Measurements from ENCODE around the gene PPP1R16B.

The PPP1R16B gene

DNA sequence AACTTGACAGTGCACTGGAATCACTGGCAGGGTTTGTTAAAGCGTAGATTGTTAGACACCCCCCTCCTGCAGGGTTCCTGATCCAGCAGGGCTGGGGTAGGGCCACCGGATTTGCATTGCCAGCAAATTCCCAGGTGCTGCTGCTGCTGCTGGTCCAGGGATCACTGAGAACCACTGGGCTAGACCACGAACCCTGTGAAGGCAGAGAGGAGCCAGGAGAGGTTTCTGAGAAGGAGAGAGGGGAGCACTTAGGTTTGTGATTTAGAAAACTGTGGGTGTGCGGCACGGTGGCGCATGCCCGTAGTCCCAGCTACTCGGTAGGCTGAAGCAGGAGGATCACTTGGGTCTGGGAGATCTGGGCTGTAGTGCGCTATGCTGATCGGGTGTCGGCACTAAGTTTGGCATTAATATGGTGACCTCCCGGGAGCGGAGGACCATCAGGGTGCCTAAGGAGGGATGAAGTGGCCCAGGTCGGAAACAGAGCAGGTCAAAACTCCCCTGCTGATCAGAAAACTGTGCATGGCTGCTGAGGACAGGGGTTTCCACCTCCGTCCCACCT lies 67.1 kb downstream of the PPP1R16B start:
- H2AK5ac ChIP-seq (ENCODE audit: low read length, severe bottlenecking), result no peak overlapping the region
- H3K4me1 ChIP-seq (ENCODE audit: control insufficient read depth, insufficient read depth, low read depth, low read length), result no peaks in the 10 kb centered on the region
- H3K4me3 ChIP-seq (ENCODE audit: insufficient read depth in 1 of 2, low read depth in 1 of 2, low read length in 2 of 2), result no peak overlapping the region
- 89% methylated on average over 15 of the region's 15 CpGs for WGBS
- H4K8ac ChIP-seq (ENCODE audit: low read length), result no peak overlapping the region
- no peaks in the 10 kb centered on the region for H3K79me1 ChIP-seq (replicated peaks; ENCODE audit: low read length, poor library complexity, severe bottlenecking)
- no peak for DNase-seq
- H2BK15ac ChIP-seq (ENCODE audit: low read depth, poor library complexity, severe bottlenecking), result no peak overlapping the region
- H3K18ac ChIP-seq (ENCODE audit: low read depth in 1 of 2, low read length in 2 of 2), result no peak overlapping the region
- H3K9me3 ChIP-seq (ENCODE audit: control insufficient read depth, low read length), result peaks cover under 1% of the 10 kb centered on the region
- no peak overlapping the region for H2AFZ ChIP-seq (ENCODE audit: low read depth, low read length)
- no peak overlapping the region for H2BK5ac ChIP-seq (ENCODE audit: low read depth, low read length, poor library complexity, severe bottlenecking)
- H2BK12ac ChIP-seq (ENCODE audit: low read length in 2 of 2), result no peak overlapping the region
- H3K27me3 ChIP-seq (ENCODE audit: control insufficient read depth in 1 of 2, insufficient read depth in 1 of 2, low read length in 2 of 2), result peaks cover 48 to 54% of the 10 kb centered on the region in 2 experiments
- H3K9ac ChIP-seq (ENCODE audit: low read length), result no peak overlapping the region
- no peak overlapping the region for H3K27ac ChIP-seq (ENCODE audit: low read length, poor library complexity, severe bottlenecking)
- H3K4me2 ChIP-seq (ENCODE audit: low read length, poor library complexity, severe bottlenecking), result no peak overlapping the region
- H3K36me3 ChIP-seq (ENCODE audit: control insufficient read depth in 1 of 2, insufficient read depth in 2 of 2, low read depth in 1 of 2, low read length in 2 of 2), result no peaks in the 10 kb centered on the region
- H3K23ac ChIP-seq (ENCODE audit: low read length in 2 of 2), result no peak overlapping the region
- no peak overlapping the region for H4K91ac ChIP-seq (ENCODE audit: low read length)
- H3K4ac ChIP-seq (ENCODE audit: low read depth in 1 of 2, low read length in 2 of 2), result no peak overlapping the region
- no peak overlapping the region for H3K14ac ChIP-seq (ENCODE audit: low read length in 2 of 2)
- H2BK120ac ChIP-seq (ENCODE audit: low read depth, low read length), result no peak overlapping the region

DNA sequence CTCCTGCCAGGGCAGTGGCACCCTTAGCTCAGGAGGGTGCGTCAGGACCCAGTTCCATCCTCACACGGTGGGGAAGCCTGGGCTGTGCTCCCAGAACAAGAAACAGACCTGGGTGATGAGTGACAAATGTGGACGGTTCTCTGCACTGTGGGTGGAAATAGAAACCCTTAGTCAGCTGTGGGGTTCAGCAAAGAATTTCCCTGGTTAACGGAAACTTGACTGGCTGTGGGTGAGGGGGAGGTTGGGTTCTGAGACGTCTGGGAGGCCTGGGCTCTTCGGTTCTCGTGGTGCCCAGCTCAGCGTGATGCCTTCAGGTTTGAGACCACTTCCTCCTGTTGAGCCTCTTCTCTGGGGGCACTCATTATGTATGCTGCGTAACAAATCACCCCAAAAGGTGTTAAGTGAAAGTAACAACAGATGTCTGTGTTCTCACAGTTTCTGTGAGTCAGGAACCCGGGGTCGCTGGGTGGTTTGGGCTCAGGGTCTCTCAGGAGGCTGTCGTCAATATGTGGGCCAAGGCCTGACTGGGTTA lies 67.6 kb downstream of the PPP1R16B start:
- no peak overlapping the region for H3K4me3 ChIP-seq (ENCODE audit: insufficient read depth in 1 of 2, low read depth in 1 of 2, low read length in 2 of 2)
- peaks cover 48 to 53% of the 10 kb centered on the region in 2 experiments for H3K27me3 ChIP-seq (ENCODE audit: control insufficient read depth in 1 of 2, insufficient read depth in 1 of 2, low read length in 2 of 2)
- no peak overlapping the region for H4K8ac ChIP-seq (ENCODE audit: low read length)
- no peak overlapping the region for H3K4me2 ChIP-seq (ENCODE audit: low read length, poor library complexity, severe bottlenecking)
- H3K79me1 ChIP-seq (replicated peaks; ENCODE audit: low read length, poor library complexity, severe bottlenecking), result no peaks in the 10 kb centered on the region
- H2BK15ac ChIP-seq (ENCODE audit: low read depth, poor library complexity, severe bottlenecking), result no peak overlapping the region
- H2BK5ac ChIP-seq (ENCODE audit: low read depth, low read length, poor library complexity, severe bottlenecking), result no peak overlapping the region
- H3K18ac ChIP-seq (ENCODE audit: low read depth in 1 of 2, low read length in 2 of 2), result no peak overlapping the region
- H3K27ac ChIP-seq (ENCODE audit: low read length, poor library complexity, severe bottlenecking), result no peak overlapping the region
- H3K14ac ChIP-seq (ENCODE audit: low read length in 2 of 2), result no peak overlapping the region
- WGBS, result 77% methylated on average over 12 of the region's 12 CpGs
- peaks cover 6% of the 10 kb centered on the region for H3K9me3 ChIP-seq (ENCODE audit: control insufficient read depth, low read length)
- no peak for DNase-seq
- H3K9ac ChIP-seq (ENCODE audit: low read length), result no peak overlapping the region
- no peak overlapping the region for H3K4ac ChIP-seq (ENCODE audit: low read depth in 1 of 2, low read length in 2 of 2)
- no peaks in the 10 kb centered on the region for H3K36me3 ChIP-seq (ENCODE audit: control insufficient read depth in 1 of 2, insufficient read depth in 2 of 2, low read depth in 1 of 2, low read length in 2 of 2)
- no peak overlapping the region for H2BK12ac ChIP-seq (ENCODE audit: low read length in 2 of 2)
- no peak overlapping the region for H2BK120ac ChIP-seq (ENCODE audit: low read depth, low read length)
- no peak overlapping the region for H3K23ac ChIP-seq (ENCODE audit: low read length in 2 of 2)
- no peak overlapping the region for H4K91ac ChIP-seq (ENCODE audit: low read length)
- H2AK5ac ChIP-seq (ENCODE audit: low read length, severe bottlenecking), result no peak overlapping the region
- no peaks in the 10 kb centered on the region for H3K4me1 ChIP-seq (ENCODE audit: control insufficient read depth, insufficient read depth, low read depth, low read length)
- H2AFZ ChIP-seq (ENCODE audit: low read depth, low read length), result no peak overlapping the region

DNA sequence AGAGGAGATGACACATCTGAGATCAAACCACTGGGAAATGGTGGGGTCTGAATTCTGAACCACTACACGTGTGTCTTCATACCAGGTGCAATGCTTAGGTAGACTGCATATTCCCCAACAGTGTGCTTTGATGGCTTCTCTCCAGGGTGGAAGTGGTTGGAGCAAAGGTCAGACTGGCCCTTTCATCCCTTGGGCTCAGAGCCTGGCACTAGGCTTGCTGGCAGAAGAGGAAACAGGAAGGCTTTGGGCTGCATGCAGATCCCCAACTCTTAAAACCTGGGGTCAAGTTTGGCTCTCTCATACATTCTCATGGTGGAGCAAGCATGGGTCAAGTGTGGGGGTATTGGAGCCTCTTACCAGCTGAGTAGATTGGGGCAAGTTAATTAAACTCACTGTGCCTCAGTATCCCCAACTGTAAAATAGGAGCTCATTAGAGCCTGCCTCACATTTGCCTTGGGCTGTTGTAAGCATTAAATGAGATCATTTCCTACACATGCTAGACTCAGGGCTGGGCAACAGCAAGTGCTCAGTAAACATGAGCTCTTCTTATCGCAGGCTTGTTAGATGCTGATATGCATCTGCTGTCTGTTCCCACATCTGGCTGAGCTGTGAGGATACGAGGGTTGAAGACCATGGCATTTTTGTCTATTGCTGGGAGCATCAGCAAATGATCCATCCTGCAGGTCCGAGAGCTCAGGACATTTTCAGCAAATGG lies 69.1 kb downstream of the PPP1R16B start:
- Histone ChIP-seq H3K36me3 (ENCODE audit: control insufficient read depth in 1 of 2, insufficient read depth in 2 of 2, low read depth in 1 of 2, low read length in 2 of 2) (no peaks in the 10 kb centered on the region), H3K4me2 (ENCODE audit: low read length, poor library complexity, severe bottlenecking) (no peak overlapping the region), H2BK5ac (ENCODE audit: low read depth, low read length, poor library complexity, severe bottlenecking) (no peak overlapping the region), H2BK12ac (ENCODE audit: low read length in 2 of 2) (no peak overlapping the region), H3K23ac (ENCODE audit: low read length in 2 of 2) (no peak overlapping the region), H3K27ac (ENCODE audit: low read length, poor library complexity, severe bottlenecking) (no peak overlapping the region), H3K18ac (ENCODE audit: low read depth in 1 of 2, low read length in 2 of 2) (no peak overlapping the region), H4K91ac (ENCODE audit: low read length) (no peak overlapping the region), H3K4me3 (ENCODE audit: insufficient read depth in 1 of 2, low read depth in 1 of 2, low read length in 2 of 2) (no peak overlapping the region), H4K8ac (ENCODE audit: low read length) (no peak overlapping the region), H2BK15ac (ENCODE audit: low read depth, poor library complexity, severe bottlenecking) (no peak overlapping the region), H2BK120ac (ENCODE audit: low read depth, low read length) (no peak overlapping the region), H3K14ac (ENCODE audit: low read length in 2 of 2) (no peak overlapping the region), H3K4ac (ENCODE audit: low read depth in 1 of 2, low read length in 2 of 2) (no peak overlapping the region), H3K9me3 (ENCODE audit: control insufficient read depth, low read length) (peaks cover 9% of the 10 kb centered on the region), H3K4me1 (ENCODE audit: control insufficient read depth, insufficient read depth, low read depth, low read length) (no peaks in the 10 kb centered on the region), H2AK5ac (ENCODE audit: low read length, severe bottlenecking) (no peak overlapping the region), H3K79me1 (replicated peaks; ENCODE audit: low read length, poor library complexity, severe bottlenecking) (no peaks in the 10 kb centered on the region), H3K9ac (ENCODE audit: low read length) (no peak overlapping the region), H2AFZ (ENCODE audit: low read depth, low read length) (no peak overlapping the region), H3K27me3 (ENCODE audit: control insufficient read depth in 1 of 2, insufficient read depth in 1 of 2, low read length in 2 of 2) (peaks cover 55 to 65% of the 10 kb centered on the region in 2 experiments)
- no peak for DNase-seq
- WGBS, result 36% methylated on average over 4 of the region's 4 CpGs

DNA sequence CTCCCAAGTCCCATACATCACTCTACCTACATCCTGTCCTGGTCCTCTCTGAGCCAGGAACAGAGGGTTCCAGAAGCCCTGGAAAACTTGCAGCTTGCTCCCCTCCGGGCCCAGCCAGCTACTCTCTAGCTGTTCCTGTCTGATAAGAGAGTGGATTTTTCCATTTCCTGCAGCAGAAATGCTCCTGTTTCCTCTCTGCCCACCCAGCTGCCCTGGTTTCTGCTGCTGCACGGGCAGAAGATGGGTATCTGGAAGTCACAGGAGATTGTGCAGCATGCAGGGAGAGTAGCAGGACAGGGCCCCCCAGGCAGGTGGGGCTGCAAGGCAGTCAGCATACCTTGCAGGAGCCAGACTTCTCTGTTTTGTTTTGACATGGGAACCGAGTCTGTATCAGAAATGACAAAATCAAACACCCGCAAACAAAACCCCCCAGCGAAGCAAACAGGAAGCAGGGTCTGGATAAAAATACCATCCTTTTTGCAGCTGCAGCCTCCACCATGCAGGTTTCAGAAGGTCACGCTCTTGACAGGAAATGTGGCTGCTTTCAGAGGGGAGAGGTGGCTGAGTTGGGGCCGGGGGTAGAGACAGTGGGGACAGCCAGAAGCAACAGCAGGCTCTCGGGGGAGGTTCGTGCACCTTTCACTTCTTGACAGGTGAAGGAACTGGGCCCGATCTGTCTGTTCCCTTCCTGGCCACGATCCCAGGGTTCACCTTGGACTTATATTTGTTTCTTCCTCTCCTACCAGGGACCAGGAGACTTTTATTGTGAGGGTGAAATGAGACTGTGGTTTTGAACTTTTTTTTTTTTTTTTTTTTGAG lies 69.9 kb downstream of the PPP1R16B start:
- H3K4me2 ChIP-seq (ENCODE audit: low read length, poor library complexity, severe bottlenecking), result no peak overlapping the region
- H3K4me3 ChIP-seq (ENCODE audit: insufficient read depth in 1 of 2, low read depth in 1 of 2, low read length in 2 of 2), result no peak overlapping the region
- no peak overlapping the region for H3K23ac ChIP-seq (ENCODE audit: low read length in 2 of 2)
- no peak overlapping the region for H3K14ac ChIP-seq (ENCODE audit: low read length in 2 of 2)
- no peaks in the 10 kb centered on the region for H3K36me3 ChIP-seq (ENCODE audit: control insufficient read depth in 1 of 2, insufficient read depth in 2 of 2, low read depth in 1 of 2, low read length in 2 of 2)
- H2BK15ac ChIP-seq (ENCODE audit: low read depth, poor library complexity, severe bottlenecking), result no peak overlapping the region
- no peak overlapping the region for H4K91ac ChIP-seq (ENCODE audit: low read length)
- no peak overlapping the region for H3K9ac ChIP-seq (ENCODE audit: low read length)
- H2AK5ac ChIP-seq (ENCODE audit: low read length, severe bottlenecking), result no peak overlapping the region
- H2BK120ac ChIP-seq (ENCODE audit: low read depth, low read length), result no peak overlapping the region
- no peaks in the 10 kb centered on the region for H3K4me1 ChIP-seq (ENCODE audit: control insufficient read depth, insufficient read depth, low read depth, low read length)
- H3K27me3 ChIP-seq (ENCODE audit: control insufficient read depth in 1 of 2, insufficient read depth in 1 of 2, low read length in 2 of 2), result peaks cover 58 to 67% of the 10 kb centered on the region in 2 experiments
- H3K27ac ChIP-seq (ENCODE audit: low read length, poor library complexity, severe bottlenecking), result no peak overlapping the region
- 28% methylated on average over 9 of the region's 11 CpGs for WGBS
- no peak overlapping the region for H2BK5ac ChIP-seq (ENCODE audit: low read depth, low read length, poor library complexity, severe bottlenecking)
- H2BK12ac ChIP-seq (ENCODE audit: low read length in 2 of 2), result no peak overlapping the region
- no peak overlapping the region for H2AFZ ChIP-seq (ENCODE audit: low read depth, low read length)
- peaks cover 9% of the 10 kb centered on the region for H3K9me3 ChIP-seq (ENCODE audit: control insufficient read depth, low read length)
- H3K18ac ChIP-seq (ENCODE audit: low read depth in 1 of 2, low read length in 2 of 2), result no peak overlapping the region
- H3K79me1 ChIP-seq (replicated peaks; ENCODE audit: low read length, poor library complexity, severe bottlenecking), result no peaks in the 10 kb centered on the region
- no peak for DNase-seq
- H3K4ac ChIP-seq (ENCODE audit: low read depth in 1 of 2, low read length in 2 of 2), result no peak overlapping the region
- H4K8ac ChIP-seq (ENCODE audit: low read length), result no peak overlapping the region
